IMR-90 (cell line): Measurements from ENCODE around the gene THEMIS2. TPM values are rescaled to one million over a fixed set of nuclear protein-coding genes. Genes with fewer than 3 reads are reported as not detected.
A peak's percentile ranks its signal among the peaks of the same experiment; 100 is the strongest.

ENCODE experiments used
- ATAC-seq: fragments of 200-7000 bp; cut with Tn5 transposase; 2 replicates; pipeline ENCODE4 v1.9.1; 2020; ENCODE audit warnings: low read depth, mild to moderate bottlenecking, moderate library complexity
- BruUV-seq: library from RNA; stranded (reverse); fragments of 400-500 nt; replicated peaks from 2 replicates; lab custom pipeline; 2021; lab: Mats Ljungman, UMichigan
- CTCF ChIA-PET: fragments of 300-600 bp; formaldehyde crosslinking; extraction: SDS; loops from one replicate; lab custom pipeline; 2021; ENCODE audit warnings: antibody characterized with exemption; lab: Yijun Ruan, JAX
- POLR2A ChIA-PET: fragments of 300-600 bp; sonication (Branson Sonifier 250); formaldehyde crosslinking; loops from one replicate; lab custom pipeline; 2022; ENCODE audit warnings: antibody characterized with exemption; ENCODE audit not compliant: unreplicated experiment; lab: Charles Lee
- DNase-seq: peaks from one replicate; pipeline ENCODE4 v3.0.0; 2013
- H2AFZ ChIP-seq: replicated peaks from 2 replicates; pipeline ENCODE3; 2013; ENCODE audit warnings: low read length, mild to moderate bottlenecking; ENCODE audit not compliant: poor library complexity
- H2AK5ac ChIP-seq: 2 replicates; pipeline ENCODE4 v1.6.1; 2013; ENCODE audit warnings: low read depth, low read length, inconsistent platforms
- H2AK9ac ChIP-seq: replicated peaks from 2 replicates; pipeline ENCODE3; 2013; ENCODE audit warnings: mild to moderate bottlenecking, low read depth, low read length, moderate library complexity; ENCODE audit not compliant: poor library complexity
- H2BK120ac ChIP-seq: 2 replicates; pipeline ENCODE4 v1.6.1; 2013; ENCODE audit warnings: low read depth, low read length, inconsistent platforms
- H2BK15ac ChIP-seq: 3 replicates; pipeline ENCODE4 v1.6.1; 2013; ENCODE audit warnings: low read depth, low read length, inconsistent platforms
- H2BK20ac ChIP-seq: 2 replicates; pipeline ENCODE4 v1.6.1; 2013; ENCODE audit warnings: low read depth, mild to moderate bottlenecking, inconsistent platforms, low read length, moderate library complexity
- H2BK5ac ChIP-seq: 2 replicates; pipeline ENCODE4 v1.6.1; 2013; ENCODE audit warnings: mild to moderate bottlenecking, low read depth, low read length, inconsistent platforms; ENCODE audit not compliant: poor library complexity, severe bottlenecking
- H3K14ac ChIP-seq: replicated peaks from 2 replicates; pipeline ENCODE4 v1.6.1; 2013; ENCODE audit warnings: low read depth, low read length, inconsistent platforms
- H3K18ac ChIP-seq: 2 replicates; pipeline ENCODE4 v1.6.1; 2013; ENCODE audit warnings: low read depth, low read length, control low read depth
- H3K23ac ChIP-seq: 2 replicates; pipeline ENCODE4 v1.6.1; 2013; ENCODE audit warnings: low read depth, low read length, inconsistent platforms
- H3K27ac ChIP-seq: 2 replicates; pipeline ENCODE4 v1.5.1; 2013; ENCODE audit warnings: mild to moderate bottlenecking, control low read depth, low read length; ENCODE audit not compliant: insufficient read depth
- H3K27me3 ChIP-seq: 2 replicates; pipeline ENCODE4 v1.6.1; 2013; ENCODE audit warnings: low read length; ENCODE audit not compliant: control insufficient read depth, insufficient read depth
- H3K36me3 ChIP-seq: 2 replicates; pipeline ENCODE4 v1.6.1; 2013; ENCODE audit warnings: low read length, mixed read lengths; ENCODE audit not compliant: control insufficient read depth, insufficient read depth
- H3K4ac ChIP-seq: 2 replicates; pipeline ENCODE4 v1.6.1; 2013; ENCODE audit warnings: low read depth, low read length, inconsistent platforms
- H3K4me1 ChIP-seq: 2 replicates; pipeline ENCODE4 v1.6.1; 2013; ENCODE audit warnings: low read length, mixed read lengths; ENCODE audit not compliant: control insufficient read depth, insufficient read depth
- H3K4me2 ChIP-seq: 2 replicates; pipeline ENCODE4 v1.6.1; 2013; ENCODE audit warnings: low read depth, mild to moderate bottlenecking, control low read depth, low read length, moderate library complexity
- H3K4me3 ChIP-seq: 2 replicates; pipeline ENCODE4 v1.5.1; 2013; ENCODE audit warnings: low read depth, mild to moderate bottlenecking, control low read depth, low read length, moderate library complexity; ENCODE audit not compliant: insufficient read depth
- H3K56ac ChIP-seq: 2 replicates; pipeline ENCODE4 v1.6.1; 2013; ENCODE audit warnings: low read length, inconsistent platforms; ENCODE audit not compliant: insufficient read depth; ENCODE audit errors: extremely low read depth
- H3K79me1 ChIP-seq, 2 experiments: 2 replicates each; pipeline ENCODE4 v1.6.1; 2013; ENCODE audit warnings: low read length in 2 of 2, inconsistent platforms in 1 of 2, low read depth in 1 of 2
- H3K9ac ChIP-seq: 2 replicates; pipeline ENCODE4 v1.6.1; 2013; ENCODE audit warnings: low read depth, low read length, control low read depth
- H3K9me1 ChIP-seq: 2 replicates; pipeline ENCODE4 v1.6.1; 2013; ENCODE audit warnings: low read length, inconsistent platforms; ENCODE audit not compliant: insufficient read depth
- H3K9me3 ChIP-seq: 2 replicates; pipeline ENCODE4 v1.6.1; 2013; ENCODE audit warnings: low read length; ENCODE audit not compliant: control insufficient read depth, insufficient read depth
- H4K20me1 ChIP-seq: 2 replicates; pipeline ENCODE4 v1.6.1; 2013; ENCODE audit warnings: low read length, inconsistent platforms; ENCODE audit not compliant: insufficient read depth
- H4K5ac ChIP-seq: 2 replicates; pipeline ENCODE4 v1.6.1; 2013; ENCODE audit warnings: mild to moderate bottlenecking, low read depth, low read length, control low read depth
- H4K8ac ChIP-seq, 2 experiments: 2 replicates each; pipeline ENCODE4 v1.6.1; 2013; ENCODE audit warnings: low read depth in 2 of 2, low read length in 2 of 2, control low read depth in 1 of 2, inconsistent platforms in 1 of 2
- H4K91ac ChIP-seq: 2 replicates; pipeline ENCODE4 v1.6.1; 2013; ENCODE audit warnings: low read depth, low read length, inconsistent platforms; ENCODE audit not compliant: insufficient read depth
- CEBPB ChIP-seq: IDR thresholded peaks from 2 replicates; pipeline ENCODE4 v1.6.1; 2012; ENCODE audit warnings: low read depth, low read length, improper control_type of control experiment
- CHD1 ChIP-seq: IDR thresholded peaks from 2 replicates; pipeline ENCODE4 v1.6.1; 2012; ENCODE audit warnings: low read depth, low read length, improper control_type of control experiment
- ELK1 ChIP-seq: fragments of 150-350 bp; IDR thresholded peaks from 2 replicates; pipeline ENCODE4 v1.6.1; 2016; ENCODE audit warnings: low read depth, mild to moderate bottlenecking, low read length, moderate library complexity, borderline replicate concordance
- FOS ChIP-seq: fragments of 150-350 bp; IDR thresholded peaks from 2 replicates; pipeline ENCODE4 v1.6.1; 2016; ENCODE audit warnings: low read depth, low read length
- MAZ ChIP-seq: IDR thresholded peaks from 2 replicates; pipeline ENCODE4 v1.6.1; 2012; ENCODE audit warnings: low read depth, mild to moderate bottlenecking, low read length, improper control_type of control experiment, moderate library complexity, borderline replicate concordance
- RCOR1 ChIP-seq: IDR thresholded peaks from 2 replicates; pipeline ENCODE4 v1.6.1; 2012; ENCODE audit warnings: mild to moderate bottlenecking, low read length, improper control_type of control experiment; ENCODE audit not compliant: insufficient replicate concordance
- RFX5 ChIP-seq: IDR thresholded peaks from 2 replicates; pipeline ENCODE4 v1.8.0; 2012; ENCODE audit warnings: low read depth, mild to moderate bottlenecking, low read length, moderate library complexity
- WGBS, 2 experiments: methylation state at CpG; one replicate each; pipeline versions ENCODE4 v1.1.5 to v1.1.7; 2013; ENCODE audit warnings: missing lambda C conversion rate in 2 of 2; ENCODE audit not compliant: insufficient read length in 1 of 2; ENCODE audit errors: extremely low coverage in 2 of 2; 5-methylcytosine and 5-hydroxymethylcytosine counted together
- dilution Hi-C: fragments of 300-500 bp; cut with HindIII; formaldehyde crosslinking; loops from one replicate; pipeline ENCODE4 v1.14.3; 2018; ENCODE audit warnings: low sequenced_read_pairs; ENCODE audit not compliant: unreplicated experiment
- in situ Hi-C: fragments of 300-500 bp; cut with MboI; formaldehyde crosslinking; loops from 3 replicates; pipeline ENCODE4 v1.14.3; 2019; ENCODE audit warnings: low sequenced_read_pairs, inconsistent platforms, mixed read lengths
- intact Hi-C: fragments of 100-400 bp; cut with micrococcal nuclease; formaldehyde crosslinking; loops from 2 replicates; pipeline ENCODE4 v1.10.0; 2022
- polyA plus RNA-seq, 3 experiments: library from polyadenylated mRNA; depleted of rRNA; stranded (reverse); fragments of >200 nt; gene quantifications; 2 replicates each; pipeline ENCODE4 v1.2.3, GENCODE V29; 2012; ENCODE audit warnings: low replicate concordance in 1 of 3
- total RNA-seq: library from RNA; depleted of rRNA; stranded (reverse); fragments of >200 nt; gene quantifications from 2 replicates; pipeline ENCODE4 v1.2.3, GENCODE V29; 2012

Gene THEMIS2
- total and polyA plus RNA-seq, 2 of the 4 experiments (the other 2 are of a cell fraction) = 4.5 to 5.0 TPM

- no peak overlapping the region for H3K27ac ChIP-seq
- no CpG with 5 or more reads among the region's 2 CpGs for WGBS, 2 experiments
Observed at GRCh38 chr1:27832762-27833161, 39.6 kb upstream of the THEMIS2 start.

More at GRCh38 chr1:27832762-27833161, 39.6 kb upstream of the THEMIS2 start:
- no peak overlapping the region for H3K18ac ChIP-seq
- no peaks in the 10 kb centered on the region for H3K9me3 ChIP-seq
- no peak overlapping the region for H4K8ac ChIP-seq
- H2BK15ac ChIP-seq = no peak overlapping the region; the same call in 2 of the 3 replicates
- no peak overlapping the region for H3K9ac ChIP-seq
- peaks cover 7% of the 10 kb centered on the region; the same call in 1 of the 2 replicates for H3K4me1 ChIP-seq
- intact Hi-C loops (loop anchor here (5.0 kb wide), 2 partner anchors 105 to 160 kb away; partner anchors contain the start of genes FAM76A and IFI6), dilution Hi-C loops (no loop called here), in situ Hi-C loops (no loop called here)
- H2AFZ ChIP-seq = no peak overlapping the region
- no peak overlapping the region for H3K4ac ChIP-seq
- no peak overlapping the region for H3K23ac ChIP-seq
- H2AK9ac ChIP-seq = no peak overlapping the region
- H2BK20ac ChIP-seq = no peak overlapping the region
- no peaks in the 10 kb centered on the region; the same call in 1 of the 2 replicates for H4K20me1 ChIP-seq
- H3K4me2 ChIP-seq = peak overlapping the region; percentile 32; the same call in 1 of the 2 replicates
- no peak overlapping the region for H3K4me3 ChIP-seq
- H2AK5ac ChIP-seq = no peak overlapping the region
- no peak overlapping the region for H3K56ac ChIP-seq
- no peaks in the 10 kb centered on the region for H3K27me3 ChIP-seq
- no peaks in the 10 kb centered on the region; the same call in 1 of the 2 replicates for H3K9me1 ChIP-seq
- no peak overlapping the region for H2BK120ac ChIP-seq
- H4K5ac ChIP-seq = no peak overlapping the region
- no TSS peak for BruUV-seq
- CTCF ChIA-PET = no interaction called here
- H3K14ac ChIP-seq = no peak overlapping the region
- no peak overlapping the region for H2BK5ac ChIP-seq
- ATAC-seq (no peak), DNase-seq (peak; percentile 62)
- H4K91ac ChIP-seq = no peak overlapping the region
- TF ChIP-seq MAZ (no peak), CHD1 (no peak), ELK1 (no peak), FOS (peak; percentile 18; the same call in 1 of the 2 replicates), CEBPB (no peak), RFX5 (no peak), RCOR1 (no peak)
- peaks cover 34 to 44% of the 10 kb centered on the region in 2 experiments for H3K79me1 ChIP-seq
- POLR2A ChIA-PET = no interaction called here
- peaks cover 4% of the 10 kb centered on the region; the same call in 1 of the 2 replicates for H3K36me3 ChIP-seq
